LNCaP clone FGC (cell line): ENCODE measurements around the gene MPIG6B.

Experiments
- DNase-seq: peaks from one replicate; pipeline ENCODE4 v3.0.0-alpha.2; 2011; ENCODE audit warnings: low read depth
- H3K4me3 ChIP-seq: 2 replicates; pipeline ENCODE4 v1.5.1; 2011; ENCODE audit warnings: mild to moderate bottlenecking, low read depth, low read length, control low read depth
- TF ChIP-seq, protein P1 (sequence below): IDR thresholded peaks from 2 replicates; pipeline ENCODE4 v1.5.1; 2012; ENCODE audit warnings: mild to moderate bottlenecking; ENCODE audit not compliant: control insufficient read depth, insufficient read depth; ENCODE audit errors: extremely low read depth

Gene MPIG6B

DNA sequence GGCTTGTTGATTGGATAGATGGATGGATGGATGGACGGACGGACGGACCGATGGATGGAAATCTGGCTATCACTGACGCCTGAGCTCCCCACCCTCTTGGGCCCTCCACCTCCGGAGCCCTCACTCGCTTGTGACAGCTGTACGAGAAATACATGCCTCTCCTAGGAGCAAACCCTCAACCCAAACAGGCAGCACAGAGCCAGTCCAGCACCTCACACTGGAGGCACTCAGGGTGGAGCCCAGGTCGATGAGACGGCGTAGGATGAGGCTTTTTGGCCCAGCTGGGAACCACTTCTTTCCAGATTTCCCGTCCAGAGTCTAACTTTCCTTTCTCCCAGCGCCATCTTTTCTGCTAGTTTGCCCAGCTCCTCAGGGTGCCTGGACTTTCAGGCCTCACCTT, 39.6 kb upstream of the MPIG6B start:
- TF ChIP-seq, protein P1, sequence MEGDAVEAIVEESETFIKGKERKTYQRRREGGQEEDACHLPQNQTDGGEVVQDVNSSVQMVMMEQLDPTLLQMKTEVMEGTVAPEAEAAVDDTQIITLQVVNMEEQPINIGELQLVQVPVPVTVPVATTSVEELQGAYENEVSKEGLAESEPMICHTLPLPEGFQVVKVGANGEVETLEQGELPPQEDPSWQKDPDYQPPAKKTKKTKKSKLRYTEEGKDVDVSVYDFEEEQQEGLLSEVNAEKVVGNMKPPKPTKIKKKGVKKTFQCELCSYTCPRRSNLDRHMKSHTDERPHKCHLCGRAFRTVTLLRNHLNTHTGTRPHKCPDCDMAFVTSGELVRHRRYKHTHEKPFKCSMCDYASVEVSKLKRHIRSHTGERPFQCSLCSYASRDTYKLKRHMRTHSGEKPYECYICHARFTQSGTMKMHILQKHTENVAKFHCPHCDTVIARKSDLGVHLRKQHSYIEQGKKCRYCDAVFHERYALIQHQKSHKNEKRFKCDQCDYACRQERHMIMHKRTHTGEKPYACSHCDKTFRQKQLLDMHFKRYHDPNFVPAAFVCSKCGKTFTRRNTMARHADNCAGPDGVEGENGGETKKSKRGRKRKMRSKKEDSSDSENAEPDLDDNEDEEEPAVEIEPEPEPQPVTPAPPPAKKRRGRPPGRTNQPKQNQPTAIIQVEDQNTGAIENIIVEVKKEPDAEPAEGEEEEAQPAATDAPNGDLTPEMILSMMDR: no peak
- no peak for DNase-seq
- no peak overlapping the region for H3K4me3 ChIP-seq

DNA sequence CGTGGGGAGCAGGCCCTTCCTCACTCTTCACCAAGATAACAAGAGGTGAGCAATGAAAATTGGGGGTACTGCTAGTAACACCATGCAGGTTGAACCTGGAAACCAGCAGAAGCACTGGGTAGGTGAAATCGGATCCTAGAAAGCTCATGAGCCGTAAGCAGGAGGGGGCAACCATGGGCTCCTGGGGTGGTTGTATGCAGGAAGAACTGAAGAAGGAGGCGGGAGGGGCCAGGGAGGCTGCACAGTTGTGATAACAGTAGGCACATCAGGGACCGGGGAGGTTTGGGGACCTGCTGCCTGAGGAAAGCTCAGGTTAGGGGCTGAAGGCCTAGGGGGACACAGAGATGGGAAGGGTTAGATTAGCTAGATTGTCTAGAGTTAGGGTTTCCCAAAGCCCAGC, 36.7 kb upstream of the MPIG6B start:
- no peak overlapping the region for H3K4me3 ChIP-seq
- no peak for DNase-seq
- TF ChIP-seq, protein P1: no peak

DNA sequence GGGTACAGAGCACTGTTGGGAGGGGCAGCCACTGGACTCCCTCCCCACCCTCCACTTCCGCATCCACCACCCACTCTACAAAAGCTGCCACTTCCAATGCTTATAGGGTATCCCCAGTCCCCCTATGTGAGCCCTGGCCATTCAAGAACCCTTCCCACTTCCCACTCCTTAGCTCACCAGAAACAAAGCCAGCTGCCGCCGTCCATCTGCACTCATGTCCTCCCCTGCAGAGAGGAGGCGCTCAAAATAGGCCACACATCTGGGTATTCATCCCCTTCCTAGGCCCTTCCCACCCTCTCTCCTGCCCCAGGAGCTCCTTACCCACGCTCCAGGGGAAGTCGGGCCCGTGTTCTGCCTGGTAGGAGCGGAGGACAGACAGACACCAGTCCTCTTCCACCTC, 35.9 kb upstream of the MPIG6B start:
- TF ChIP-seq, protein P1: no peak
- no peak overlapping the region for H3K4me3 ChIP-seq
- no peak for DNase-seq

DNA sequence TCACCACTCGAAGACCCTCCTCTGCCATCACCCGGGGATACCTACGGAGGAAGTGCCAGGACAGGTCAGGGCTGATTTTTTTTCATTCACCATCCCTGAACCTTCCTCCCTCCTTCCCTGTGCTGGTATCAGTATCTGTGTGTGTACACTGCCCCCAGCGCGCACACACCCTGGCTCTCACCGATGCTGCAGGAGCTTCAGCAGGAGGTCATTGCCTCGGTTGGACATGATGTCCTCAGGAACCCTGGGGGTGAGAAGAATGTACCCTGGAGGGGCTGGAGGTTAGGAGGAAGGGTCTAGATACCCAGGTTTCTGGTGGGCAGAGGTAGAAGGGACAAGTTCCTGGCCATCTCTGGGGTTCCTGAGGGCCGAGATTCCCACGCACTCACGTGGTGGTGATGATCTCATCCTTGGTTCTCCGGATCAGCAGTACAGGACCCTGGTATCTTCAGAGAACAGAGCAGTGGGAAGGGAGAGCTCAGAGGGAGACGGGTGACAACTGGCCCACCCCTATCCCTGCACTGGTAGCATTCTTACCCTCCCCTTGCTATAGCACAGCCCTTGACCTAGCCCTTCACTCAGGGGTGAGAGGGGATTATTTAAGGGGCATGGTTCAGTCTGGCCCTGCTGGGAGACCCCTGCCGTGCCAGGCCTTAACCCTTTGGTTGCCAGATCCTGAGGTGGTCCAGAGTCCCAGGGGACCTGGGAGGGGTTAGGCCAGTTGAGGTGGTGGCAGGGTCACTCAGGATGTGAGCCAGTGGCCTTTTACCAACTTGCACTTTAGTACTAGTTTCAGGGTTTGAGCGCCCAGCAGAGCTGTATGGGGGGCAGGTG, 35.1 kb upstream of the MPIG6B start:
- no peak overlapping the region for H3K4me3 ChIP-seq
- TF ChIP-seq, protein P1: no peak
- DNase-seq: no peak

DNA sequence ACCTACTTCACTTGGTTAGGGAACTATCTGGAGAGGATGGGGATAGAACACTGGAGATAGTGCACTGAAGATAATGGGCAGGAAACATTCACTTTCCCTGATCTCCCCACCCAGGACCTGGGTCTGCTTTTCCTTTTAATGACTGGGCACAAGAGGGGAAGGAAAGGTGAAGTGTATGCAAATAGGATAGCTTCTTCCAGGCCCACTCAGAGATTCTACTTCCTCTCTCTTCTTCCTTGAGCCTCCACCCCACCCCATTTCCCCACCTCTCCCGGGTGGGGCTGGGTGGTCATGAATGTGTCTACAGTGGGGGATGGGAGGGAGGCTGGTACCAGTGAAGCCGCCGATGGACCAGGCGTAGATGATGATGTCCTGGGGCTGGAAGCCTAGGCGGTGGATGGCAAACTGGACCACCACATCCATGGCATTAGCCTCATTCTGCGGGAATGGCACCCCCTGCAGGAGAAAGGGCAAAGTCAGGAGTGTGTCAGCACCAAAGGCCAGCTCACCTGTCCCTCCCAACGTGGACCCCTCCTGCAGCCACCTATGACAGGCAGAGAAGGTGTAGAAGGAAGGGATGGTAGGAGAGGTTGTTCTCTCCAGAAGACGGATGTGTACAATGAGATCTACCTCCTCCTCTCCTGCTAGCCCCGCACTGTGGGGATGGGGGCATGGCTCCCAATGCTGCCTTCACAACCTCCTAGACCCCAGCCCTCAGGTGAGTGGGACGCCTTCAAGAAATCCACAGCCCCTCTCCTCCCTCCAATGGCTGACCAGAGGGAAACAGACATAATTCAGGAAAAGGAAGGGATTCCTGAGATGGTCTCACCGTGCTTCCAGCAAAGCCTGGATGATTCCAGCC, 33.7 kb upstream of the MPIG6B start:
- DNase-seq: no peak
- TF ChIP-seq, protein P1: peak; percentile 42
- H3K4me3 ChIP-seq: no peak overlapping the region

DNA sequence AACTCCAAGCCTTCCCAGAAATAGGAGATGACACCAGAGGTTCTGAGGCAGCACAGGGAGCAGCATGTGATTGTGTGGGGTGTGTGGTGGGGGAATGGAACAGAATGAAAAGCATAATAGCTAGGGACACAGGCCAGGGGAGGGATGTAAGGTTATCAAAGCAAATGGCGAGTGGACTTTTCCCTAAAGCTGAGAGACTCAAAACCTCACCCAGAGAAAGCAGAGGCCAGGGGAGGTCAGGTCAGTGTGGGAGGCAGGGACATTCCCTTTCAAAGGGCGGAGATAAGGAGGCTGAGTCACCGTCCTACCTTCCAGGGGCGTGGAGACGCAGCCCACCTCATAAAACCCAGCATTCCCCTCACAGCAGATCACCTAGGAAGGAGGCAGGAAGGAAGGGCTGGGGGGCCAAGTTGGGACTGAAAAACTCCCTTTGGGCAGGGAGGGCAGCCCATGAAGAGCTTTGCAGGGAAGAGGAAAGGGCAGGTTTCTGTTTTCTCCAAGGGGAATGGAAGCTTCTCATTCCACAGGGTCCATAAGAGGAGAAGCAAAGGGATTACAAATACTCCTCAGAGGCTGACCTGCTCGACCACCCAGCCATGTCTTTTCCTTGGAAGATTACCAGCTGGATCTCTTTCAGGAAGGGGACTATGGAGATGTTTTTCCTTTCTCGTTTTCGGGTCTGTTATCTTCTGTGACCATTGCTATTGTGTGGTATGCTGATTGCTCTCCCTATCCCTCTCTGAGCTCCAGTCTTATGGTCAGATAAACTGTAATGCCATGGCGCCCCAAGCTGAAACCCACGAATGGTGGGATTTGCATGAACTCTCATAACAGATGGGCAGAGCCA, 32.7 kb upstream of the MPIG6B start:
- no peak overlapping the region for H3K4me3 ChIP-seq
- no peak for DNase-seq
- TF ChIP-seq, protein P1: no peak
